AG09319 (cell line): Measurements from ENCODE around the gene XXYLT1.

Experiments used
- DNase-seq: peaks from one replicate; pipeline ENCODE4 v3.0.0-alpha.2; 2010; ENCODE audit warnings: low read depth; ENCODE audit errors: extremely low read depth
- TF ChIP-seq, protein P1 (sequence below): IDR thresholded peaks from 2 replicates; pipeline ENCODE4 v1.5.1; 2011; ENCODE audit warnings: low read depth, mild to moderate bottlenecking, inconsistent platforms, low read length, moderate library complexity

XXYLT1 gene

DNA sequence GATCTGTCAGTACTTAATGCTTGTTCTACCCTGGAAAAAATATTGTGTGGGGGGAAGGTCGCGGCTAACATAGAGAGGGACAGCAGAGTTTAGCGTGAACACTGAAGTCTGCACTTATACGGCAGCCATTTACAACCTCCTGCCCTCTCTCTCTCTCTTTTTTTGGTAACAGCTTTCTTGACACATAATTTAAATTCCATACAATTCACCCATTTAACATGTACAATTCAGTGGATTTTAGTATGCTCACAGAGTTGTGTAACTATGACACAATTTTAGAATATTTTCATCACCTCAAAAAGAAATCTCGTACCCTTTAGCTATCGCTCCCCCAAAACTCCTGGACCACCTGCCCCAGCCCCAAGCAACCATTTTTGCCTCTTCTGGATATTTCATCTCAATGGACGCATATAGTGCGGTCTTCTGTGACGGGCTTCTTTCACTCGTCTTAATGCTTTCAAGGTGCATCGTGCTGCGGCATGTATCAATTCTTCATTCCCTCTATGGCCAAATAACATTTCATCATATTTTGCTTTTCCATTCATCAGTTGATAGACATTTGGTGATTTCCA lies 141.8 kb downstream of the XXYLT1 start:
- TF ChIP-seq, protein P1, sequence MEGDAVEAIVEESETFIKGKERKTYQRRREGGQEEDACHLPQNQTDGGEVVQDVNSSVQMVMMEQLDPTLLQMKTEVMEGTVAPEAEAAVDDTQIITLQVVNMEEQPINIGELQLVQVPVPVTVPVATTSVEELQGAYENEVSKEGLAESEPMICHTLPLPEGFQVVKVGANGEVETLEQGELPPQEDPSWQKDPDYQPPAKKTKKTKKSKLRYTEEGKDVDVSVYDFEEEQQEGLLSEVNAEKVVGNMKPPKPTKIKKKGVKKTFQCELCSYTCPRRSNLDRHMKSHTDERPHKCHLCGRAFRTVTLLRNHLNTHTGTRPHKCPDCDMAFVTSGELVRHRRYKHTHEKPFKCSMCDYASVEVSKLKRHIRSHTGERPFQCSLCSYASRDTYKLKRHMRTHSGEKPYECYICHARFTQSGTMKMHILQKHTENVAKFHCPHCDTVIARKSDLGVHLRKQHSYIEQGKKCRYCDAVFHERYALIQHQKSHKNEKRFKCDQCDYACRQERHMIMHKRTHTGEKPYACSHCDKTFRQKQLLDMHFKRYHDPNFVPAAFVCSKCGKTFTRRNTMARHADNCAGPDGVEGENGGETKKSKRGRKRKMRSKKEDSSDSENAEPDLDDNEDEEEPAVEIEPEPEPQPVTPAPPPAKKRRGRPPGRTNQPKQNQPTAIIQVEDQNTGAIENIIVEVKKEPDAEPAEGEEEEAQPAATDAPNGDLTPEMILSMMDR = no peak
- no peak for DNase-seq

DNA sequence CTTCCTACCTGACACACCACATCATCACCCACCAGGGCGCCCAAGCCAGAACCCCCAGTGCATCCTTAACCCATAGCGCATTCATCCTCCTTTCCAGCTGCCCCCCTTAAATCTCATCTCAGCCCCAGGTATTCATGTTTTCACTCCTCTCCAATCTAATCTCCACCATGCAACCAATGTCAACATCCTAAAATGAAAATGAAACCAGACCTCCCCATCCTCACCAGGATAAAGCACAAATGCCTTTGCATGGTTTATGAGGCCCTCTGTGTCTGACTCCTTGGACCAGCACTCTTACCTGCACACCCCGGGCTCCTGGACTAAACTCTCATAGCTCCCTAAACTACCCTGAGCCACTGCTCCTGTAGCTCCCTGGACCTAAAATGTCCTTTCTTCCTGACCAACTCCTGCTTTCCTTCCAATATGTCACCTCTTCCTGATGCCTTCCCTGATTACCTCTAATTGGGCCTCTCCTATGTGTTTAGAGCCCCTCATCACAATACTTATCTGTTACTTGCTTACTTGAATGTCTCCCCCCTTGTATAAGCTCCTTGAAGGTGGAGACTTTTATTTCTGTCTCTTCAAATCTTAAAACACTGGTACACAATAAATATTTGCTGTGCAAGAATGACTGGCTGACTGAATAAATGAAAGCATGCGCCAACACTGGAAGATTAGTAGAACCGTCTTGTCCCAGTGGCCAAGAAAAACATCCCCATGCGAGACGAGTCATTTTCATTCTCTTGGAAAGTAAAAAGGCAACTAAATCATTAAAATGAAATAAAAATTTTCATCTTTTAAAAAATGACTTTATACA lies 142.5 kb downstream of the XXYLT1 start:
- DNase-seq = no peak
- TF ChIP-seq, protein P1 = no peak

DNA sequence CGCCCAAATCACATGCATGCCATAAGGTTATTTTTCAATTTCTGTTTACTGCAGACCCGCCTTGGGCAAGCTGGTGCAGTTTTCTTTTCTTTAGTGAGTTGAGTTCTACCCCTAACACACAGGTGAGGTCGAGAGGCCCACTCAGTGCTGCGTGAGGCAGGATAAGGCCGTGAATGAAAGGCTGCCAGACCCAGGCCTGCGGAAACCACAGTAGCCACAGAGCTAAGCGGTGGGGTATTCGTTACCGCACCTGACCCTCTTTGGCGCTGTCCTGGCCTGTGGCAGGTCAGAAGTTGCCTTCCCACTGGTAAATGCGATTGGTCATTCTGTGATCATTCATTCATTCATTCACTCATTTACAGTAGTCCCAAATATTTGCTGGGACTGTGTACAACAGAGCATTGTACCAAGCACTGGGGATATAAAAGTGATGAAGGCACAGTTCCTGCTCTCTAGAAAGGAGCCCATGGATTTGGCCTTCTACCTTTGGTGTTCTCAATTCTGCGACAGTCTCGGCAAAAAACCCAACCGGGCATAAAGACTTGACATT lies 144.8 kb downstream of the XXYLT1 start:
- TF ChIP-seq, protein P1 = no peak
- no peak for DNase-seq

DNA sequence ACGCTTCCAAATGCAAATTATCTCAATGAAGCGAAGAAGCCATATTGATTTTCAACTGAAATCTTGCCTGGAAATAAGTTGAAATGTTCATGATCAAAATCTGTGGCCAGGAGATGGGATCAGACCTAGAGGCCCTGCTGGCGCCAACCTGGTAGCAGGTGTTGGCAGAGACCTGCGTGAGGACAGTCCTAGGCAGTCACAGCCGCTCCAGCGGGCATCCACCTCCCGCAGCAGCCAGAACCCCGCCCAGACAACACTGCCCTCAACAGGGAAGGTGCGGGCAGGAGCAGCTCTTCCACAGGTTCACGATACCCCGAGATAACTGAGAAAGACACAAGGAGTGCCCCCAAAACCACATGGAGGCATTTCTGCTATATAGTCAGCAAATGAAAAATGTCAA lies 145.3 kb downstream of the XXYLT1 start:
- no peak for DNase-seq
- TF ChIP-seq, protein P1 = no peak

DNA sequence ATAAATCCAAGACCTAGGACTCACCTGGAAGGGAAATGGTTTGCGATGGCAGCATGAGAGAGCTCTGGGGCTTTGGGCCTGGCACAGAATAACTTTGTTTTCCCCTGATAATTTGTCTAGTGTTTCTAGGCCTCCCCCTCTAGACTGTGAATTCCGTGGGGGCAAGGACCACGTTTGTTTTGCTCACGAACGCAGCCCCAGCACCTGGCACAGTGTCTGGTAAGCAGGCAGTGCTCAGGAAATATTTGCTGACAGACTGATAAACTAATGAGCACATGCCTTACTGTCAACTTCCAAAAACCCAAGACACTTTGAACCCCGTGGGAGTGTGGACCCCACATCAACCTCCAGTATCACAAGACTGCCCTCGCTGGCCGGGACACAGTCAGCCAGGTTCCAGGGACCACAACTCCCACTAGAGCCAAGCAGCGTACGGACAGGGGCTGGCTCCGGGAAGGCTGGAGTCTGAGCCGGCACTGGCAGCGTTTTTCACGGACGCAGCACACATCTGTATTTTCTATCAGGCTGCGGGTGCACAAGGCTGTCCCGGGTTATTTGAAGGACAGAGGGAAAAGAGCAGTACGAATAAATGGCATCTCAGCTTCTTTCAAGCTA lies 146.5 kb downstream of the XXYLT1 start:
- TF ChIP-seq, protein P1 = no peak
- no peak for DNase-seq

DNA sequence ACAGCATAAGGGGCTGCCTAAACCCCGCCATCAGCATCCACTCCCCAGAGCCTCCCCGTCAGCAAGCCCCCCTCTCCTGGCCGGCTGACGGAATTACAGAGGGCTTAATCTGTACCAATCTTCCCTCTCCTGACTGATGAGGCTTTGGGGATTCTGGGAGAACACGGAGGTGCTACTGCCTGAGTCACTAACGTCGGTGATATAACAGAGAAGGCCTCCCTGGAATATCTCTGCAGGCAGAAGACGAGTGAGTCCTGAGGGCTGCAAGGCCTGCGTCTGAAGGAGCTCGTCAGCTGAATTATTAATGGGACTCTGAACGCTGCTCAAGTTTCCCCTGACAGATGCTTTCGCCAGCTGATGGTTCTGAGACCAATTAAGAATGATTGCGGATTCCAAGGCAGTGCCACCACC lies 147.7 kb downstream of the XXYLT1 start:
- TF ChIP-seq, protein P1 = peak; percentile 14
- no peak for DNase-seq

DNA sequence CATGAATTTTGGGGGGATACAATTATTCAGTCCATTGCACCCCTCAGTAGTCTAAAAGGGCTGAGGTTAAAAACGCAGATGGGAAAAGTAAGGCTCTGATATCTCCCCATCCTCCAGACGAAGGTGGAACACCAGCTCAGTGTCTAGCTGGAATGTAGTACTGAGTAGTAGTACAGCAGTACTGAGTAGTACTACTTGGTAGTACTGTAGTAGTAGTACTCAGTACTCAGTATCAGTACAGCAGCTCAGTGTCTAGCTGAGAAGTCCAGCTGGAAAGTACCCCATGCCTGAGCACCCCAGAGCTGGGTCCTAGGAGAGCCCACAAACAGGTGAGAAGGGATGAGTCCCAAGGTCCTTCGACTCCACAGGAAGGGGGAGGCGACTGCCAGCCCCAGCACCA lies 148.7 kb downstream of the XXYLT1 start:
- no peak for DNase-seq
- TF ChIP-seq, protein P1 = no peak
